Tongue (tissue), 2 donors: Measurements from ENCODE around the gene NAT10. TPM values are rescaled to one million over a fixed set of nuclear protein-coding genes. Genes with fewer than 3 reads are reported as not detected.
"Not testable (repeated sequence)": the region's sequence is repeated elsewhere in the genome, so short reads cannot be mapped to it uniquely, and the experiment has no call there.

Experiments
- DNase-seq: peaks from one replicate; pipeline ENCODE4 v3.0.0-alpha.2; 2015
- total RNA-seq: library from RNA; depleted of rRNA; stranded (reverse); fragments of >200 nt; gene quantifications from one replicate; pipeline ENCODE4 v1.2.3, GENCODE V29; 2014

NAT10 gene
- total RNA-seq, 1 donor from 2014 or later, result 23.0 TPM

DNA sequence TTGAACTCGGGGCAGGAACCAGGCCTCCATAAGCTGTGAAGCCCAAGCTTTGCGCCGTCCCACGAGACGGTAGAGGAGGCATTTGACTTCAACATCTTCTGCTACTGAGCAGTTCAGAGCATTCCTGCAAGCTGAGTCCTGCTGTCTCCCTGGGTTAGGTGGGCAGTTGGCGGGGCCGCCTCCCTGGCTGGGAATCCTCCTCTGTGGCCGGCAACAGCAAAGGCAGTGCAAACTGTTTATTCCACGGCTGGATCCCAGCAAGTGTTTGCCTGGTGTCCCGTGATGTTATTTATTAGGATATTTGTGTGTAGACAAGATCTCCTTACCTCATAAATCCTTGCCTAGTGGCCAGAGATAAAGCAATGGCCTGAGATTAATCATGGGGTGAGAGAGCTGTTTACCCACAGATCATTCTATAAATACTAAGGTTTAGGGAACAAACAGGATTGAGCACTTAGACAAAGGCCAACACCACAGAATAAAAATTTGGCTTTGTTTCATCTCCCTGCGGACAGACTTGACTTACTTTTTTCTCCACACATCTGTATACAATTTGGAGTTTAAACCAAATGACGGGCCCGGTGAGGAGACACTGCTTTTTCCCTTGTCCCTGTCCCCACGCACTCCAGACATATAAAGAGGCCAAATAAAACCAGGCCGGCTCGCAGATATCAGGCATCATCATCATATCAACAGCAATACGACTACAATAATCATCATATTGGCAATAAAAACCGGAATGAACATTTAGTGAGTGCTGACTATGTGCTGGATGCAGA is 63.4 kb downstream of the NAT10 start:
- DNase-seq, result no peak

- no peak for DNase-seq
Measured at GRCh38 chr11:34169686-34170085, 64.3 kb downstream of the NAT10 start.

- no peak for DNase-seq
Measured at GRCh38 chr11:34173050-34173449, 67.6 kb downstream of the NAT10 start.

GRCh38 chr11:34174412-34175041 is 69.1 kb downstream of the NAT10 start:
- peak; percentile 90 for DNase-seq

DNA sequence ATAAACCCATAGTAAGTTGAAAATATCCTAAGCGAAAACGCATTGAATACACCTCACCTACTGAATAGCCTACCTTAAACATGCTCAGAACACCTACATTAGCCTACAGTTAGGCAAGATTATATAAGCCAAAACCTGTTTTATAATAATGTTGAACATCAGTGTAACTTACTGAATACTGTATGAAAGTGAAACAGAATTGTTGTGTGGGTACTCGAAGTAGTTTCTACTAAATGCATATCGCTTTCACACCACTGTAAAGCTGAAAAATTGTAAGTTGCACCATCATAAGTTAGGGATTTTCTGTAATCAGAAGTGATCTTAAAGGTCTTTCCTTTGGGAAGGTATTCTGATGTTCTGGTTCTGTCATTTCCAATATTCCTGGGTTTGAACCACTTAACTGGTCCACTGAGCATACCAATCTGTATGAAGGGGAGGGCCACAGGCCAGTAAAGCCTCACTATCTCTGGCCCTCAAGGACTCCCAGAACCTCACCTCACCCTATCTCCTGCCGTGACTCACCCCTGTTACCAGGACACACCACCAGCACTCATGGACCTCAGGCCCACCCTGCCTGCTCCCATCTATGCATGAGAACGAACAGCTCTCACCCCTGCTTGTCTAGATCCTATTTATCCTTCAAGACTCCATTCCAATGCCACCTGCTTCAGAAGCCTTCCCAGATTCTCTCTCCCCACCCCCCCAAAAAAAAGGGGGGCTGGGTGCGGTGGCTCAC is 70.0 kb downstream of the NAT10 start:
- no peak for DNase-seq

DNA sequence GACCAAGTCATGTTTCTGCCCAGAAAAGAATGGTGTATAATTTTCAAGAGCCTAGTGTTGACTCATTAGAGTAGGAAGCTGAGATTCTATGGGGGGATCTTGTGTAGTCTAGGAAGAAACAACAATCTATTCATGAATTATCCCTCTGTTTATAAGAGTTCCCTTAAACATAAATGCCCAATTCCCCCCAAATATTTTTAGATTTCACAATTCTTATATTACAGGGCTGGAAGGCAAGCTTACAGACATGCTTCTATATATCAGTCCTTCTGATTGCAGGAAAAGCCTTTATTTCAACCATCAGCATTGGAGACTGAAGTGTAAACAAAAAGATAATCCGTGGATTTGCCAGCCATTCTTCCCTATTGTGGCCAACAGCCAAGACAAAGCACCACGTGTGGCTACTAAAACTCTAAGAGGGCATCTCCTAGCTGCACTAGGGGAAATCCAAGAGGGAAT is 71.4 kb downstream of the NAT10 start:
- DNase-seq, result no peak

DNA sequence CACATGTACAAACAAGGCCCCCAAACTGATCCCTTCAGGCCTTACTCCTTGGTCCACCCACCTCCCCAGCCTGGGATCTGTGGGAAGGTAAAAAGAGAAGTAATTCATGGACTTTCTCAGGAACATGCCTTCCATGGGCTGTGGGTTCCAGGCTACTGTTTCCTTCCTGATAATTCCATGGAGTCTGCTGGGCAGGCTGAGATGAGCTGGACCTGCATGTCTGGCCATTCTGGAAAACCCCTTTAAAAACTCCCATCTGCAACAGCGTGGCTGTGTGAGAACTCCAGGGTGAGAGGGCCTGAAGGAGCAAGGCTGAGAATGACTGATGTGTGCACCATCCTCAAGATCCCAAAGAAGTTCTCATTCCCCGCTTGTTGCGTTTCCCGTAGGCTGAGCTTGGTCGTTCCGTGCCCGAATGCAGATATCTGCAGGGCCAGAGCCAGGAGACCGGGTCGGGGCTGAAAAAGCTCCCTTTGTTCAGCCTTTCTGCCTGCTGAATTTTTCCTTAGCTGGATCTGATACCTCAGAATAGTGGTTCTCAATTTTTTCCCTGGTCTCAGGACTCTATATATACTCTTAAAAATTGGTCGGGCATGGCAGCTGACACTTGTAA is 72.9 kb downstream of the NAT10 start:
- no peak for DNase-seq

GRCh38 chr11:34179026-34179675 is 73.7 kb downstream of the NAT10 start:
- DNase-seq, result no peak

- no peak for DNase-seq
Measured at GRCh38 chr11:34180040-34180813, 74.8 kb downstream of the NAT10 start.

DNA sequence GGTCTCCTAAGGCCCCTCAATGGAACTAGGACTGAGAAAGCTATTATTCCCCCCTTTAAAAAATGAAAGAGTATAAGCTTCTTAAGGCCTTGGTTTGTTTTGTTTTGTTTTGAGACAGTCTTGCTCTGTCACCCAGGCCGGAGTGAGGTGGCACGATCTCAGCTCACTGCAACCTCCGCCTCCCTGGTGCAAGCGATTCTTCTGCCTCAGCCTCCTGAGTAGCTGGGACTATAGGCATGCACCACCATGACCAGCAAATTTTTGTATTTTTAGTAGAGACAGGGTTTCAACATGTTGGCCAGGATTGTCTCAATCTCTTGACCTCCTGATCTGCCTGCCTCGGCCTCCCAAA is 75.4 kb downstream of the NAT10 start:
- not testable (repeated sequence) for DNase-seq

DNA sequence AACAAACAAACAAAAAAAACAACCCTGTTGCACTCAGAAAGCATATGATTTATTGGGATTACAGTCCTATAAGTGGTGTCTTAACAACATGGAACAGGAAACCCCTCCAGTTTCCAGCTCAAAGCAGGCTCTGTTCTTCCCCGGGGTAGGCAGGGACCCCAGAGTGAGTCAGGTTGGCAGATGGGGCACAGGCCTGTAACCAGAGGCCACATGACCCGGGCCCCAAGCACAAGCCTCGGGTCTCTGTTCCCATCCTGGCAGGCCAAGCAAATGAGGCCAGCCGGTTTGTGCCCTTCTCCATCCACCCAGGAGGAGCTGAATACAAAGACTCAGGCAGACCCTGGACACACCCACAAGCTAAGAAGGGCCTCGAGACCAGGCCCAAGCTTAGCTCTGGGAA is 75.8 kb downstream of the NAT10 start:
- no peak for DNase-seq

DNA sequence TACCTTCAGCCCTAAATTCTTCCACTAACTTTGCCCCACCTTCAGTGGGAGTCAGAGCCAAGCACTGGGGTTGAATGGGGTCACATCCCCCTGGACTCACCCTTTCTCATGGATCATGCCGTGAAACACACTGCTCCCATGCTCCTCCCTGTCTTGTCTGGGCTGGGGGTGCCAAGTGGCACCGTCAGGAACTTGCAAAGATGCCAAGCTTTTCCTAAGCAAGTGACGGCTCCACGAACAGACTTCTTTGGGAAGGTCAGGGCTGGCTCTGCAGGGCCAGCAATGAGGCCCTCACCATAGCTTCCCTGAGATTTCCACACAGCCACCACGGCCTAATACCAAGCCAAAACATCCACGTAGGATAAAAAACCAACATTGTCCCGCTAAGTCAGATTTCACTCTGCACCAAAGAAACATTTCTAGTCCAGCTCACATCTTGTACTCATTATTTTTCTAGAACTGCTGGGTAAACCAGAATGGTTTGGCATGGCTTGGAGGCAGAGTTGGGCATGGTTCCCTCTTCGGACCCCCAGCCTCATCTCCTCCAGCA is 76.5 kb downstream of the NAT10 start:
- no peak for DNase-seq

DNA sequence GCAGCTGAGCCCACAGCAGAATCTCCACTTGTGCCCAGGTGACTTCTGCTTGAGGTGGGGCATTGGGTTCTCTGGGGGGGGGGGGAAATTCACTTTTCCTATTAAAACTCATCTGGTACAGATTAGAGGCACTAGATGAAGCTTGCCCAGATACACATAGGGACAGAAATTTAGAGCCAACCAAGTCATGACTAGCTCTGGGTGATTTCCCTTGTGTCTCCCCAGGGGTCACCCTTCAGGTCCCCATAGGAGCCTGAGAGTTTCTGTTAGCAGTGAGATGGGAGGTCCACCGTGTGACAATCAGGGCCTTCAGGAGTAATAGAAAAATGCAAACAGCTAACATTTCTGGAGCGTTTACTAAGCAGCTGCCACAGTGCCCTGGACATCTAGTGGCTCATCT is 77.0 kb downstream of the NAT10 start:
- DNase-seq, result no peak

DNA sequence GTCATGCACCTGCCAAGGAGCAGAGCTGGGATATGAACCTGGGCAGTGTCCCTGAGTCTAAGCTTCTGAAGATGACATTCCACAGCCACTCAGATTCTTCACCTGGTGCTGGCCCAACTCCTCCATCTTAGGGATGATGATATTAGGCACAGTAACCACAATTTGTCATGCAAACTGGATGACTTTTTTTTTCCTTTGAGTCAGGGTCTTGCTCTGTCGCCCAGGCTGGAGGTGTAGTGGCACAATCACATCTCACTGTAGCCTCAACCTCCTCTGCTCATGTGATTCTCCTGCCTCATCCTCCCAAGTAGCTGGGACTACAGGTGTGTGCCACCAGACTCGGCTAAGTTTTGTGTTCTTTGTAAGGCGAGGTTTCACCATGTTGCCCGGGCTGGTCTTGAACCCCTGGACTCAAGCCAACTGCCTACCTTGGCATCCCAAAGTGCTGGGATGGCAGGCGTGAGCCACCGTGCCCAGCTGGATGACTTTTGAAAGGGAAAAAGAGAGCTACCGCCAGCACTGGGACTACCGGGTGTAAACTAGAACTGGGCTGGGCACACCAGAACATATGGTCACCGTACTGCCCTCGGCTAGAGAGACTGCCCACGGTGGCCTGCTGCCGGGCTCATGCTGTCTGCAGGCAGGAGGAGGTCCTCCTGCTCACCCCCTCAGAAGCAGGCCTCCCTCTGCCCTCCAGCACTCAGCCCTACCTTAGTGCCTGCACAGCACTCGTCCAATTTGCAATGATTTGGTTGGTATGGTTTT is 77.7 kb downstream of the NAT10 start:
- no peak for DNase-seq

- peak; percentile 38 for DNase-seq
Measured at GRCh38 chr11:34183848-34184391, 78.5 kb downstream of the NAT10 start.

GRCh38 chr11:34184505-34185015 is 79.1 kb downstream of the NAT10 start:
- DNase-seq, result no peak

DNA sequence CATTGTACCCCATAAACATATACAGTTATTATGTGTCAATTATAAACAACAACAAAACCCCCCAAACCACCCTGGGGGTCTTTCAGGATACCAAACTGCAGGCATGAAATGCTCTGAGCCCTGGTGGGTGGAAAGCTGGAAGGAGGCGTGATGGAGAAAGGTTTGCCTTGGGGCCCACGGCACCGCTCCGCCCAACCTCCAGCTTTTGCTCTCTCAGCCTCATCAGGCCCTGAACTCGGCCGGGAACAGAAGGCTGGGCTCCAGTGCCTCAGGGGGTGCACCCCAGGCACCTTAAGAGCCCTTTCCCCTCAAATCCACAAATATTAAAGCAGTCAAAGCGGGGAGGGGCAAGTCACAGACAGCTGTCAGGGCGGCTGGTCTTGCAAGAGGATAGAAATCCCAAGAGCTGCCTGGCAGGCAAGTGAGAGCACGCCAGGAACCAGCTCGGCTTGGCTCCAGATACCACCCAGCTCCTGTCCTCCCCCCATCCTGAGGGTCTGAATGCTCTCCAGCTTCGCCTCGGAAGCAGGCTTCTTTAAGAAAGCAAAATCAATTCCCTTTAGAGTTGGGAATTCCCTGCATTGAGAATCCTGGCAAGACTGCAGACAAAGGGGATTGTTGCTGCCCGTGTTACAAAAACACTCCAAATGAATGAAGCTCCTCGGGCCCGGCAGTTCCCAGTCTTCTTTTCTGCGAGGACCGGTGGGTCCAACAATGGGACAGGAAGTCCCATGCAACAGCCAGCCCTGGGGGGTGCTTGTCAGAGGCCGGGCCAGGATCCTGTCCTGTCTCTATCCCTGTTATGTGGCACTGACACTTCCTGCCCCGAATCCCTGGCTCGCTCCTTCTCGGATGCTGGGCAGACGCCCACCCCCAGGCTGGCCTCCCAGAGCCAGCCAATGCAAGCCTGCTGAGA is 80.8 kb downstream of the NAT10 start:
- DNase-seq, result peak; percentile 70

DNA sequence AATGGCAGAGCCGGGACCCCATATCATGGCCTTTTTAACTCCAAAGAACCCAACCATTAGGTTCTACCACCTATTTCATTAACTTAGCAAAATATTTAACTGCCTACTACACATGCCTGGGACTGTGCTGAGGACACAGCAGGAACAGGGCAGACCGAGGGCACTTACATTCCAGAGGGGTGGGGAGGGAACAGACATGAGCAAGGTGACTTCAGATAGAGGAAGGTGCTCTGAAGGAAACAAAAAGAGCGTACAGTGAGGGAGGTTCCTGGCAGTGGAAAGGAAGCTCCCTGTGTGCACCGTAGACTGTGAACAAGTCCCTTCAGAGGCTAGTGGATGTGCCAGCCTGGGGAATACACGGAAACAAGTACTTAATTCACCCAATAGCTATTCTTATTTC is 82.8 kb downstream of the NAT10 start:
- no peak for DNase-seq

DNA sequence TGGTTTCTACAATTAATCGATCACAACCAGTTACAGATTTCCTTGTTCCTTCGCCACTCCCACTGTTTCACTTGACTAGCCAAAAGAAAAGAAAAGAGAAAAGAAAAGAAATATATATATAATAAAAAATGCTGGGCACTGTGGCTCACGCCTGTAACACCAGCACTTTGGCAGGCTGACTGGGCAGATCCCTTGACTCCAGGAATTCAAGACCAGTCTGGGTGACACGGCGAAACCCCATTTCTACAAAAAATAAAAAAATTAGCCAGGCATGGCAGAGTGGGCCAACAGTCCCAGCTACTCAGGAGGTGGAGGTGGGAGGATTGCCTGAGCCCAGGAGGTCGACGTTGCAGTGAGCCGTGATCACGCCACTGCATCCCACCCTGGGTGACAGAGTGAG is 83.8 kb downstream of the NAT10 start:
- DNase-seq, result no peak
